ENCODE measurements around the gene HDGF.

The HDGF gene

GRCh38 chr1:156714830-156715229 lies 36.6 kb downstream of the HDGF start:
- no peak for DNase-seq

GRCh38 chr1:156712626-156713025 lies 38.8 kb downstream of the HDGF start:
- DNase-seq = no peak

- DNase-seq = no peak
Observed at GRCh38 chr1:156711011-156711817, 40.3 kb downstream of the HDGF start.

- peak; percentile 55 for DNase-seq
Observed at GRCh38 chr1:156709757-156710489, 41.6 kb downstream of the HDGF start.

- no peak for DNase-seq
Observed at GRCh38 chr1:156709031-156709430, 42.4 kb downstream of the HDGF start.

- no peak for DNase-seq
Observed at GRCh38 chr1:156708218-156708661, 43.2 kb downstream of the HDGF start.

- DNase-seq = no peak
Observed at GRCh38 chr1:156707417-156708217, 43.9 kb downstream of the HDGF start.

- DNase-seq = no peak
Observed at GRCh38 chr1:156706657-156707416, 44.6 kb downstream of the HDGF start.

- peak; percentile 71 for DNase-seq
Observed at GRCh38 chr1:156705918-156706656, 45.4 kb downstream of the HDGF start.

GRCh38 chr1:156705321-156705917 lies 46.1 kb downstream of the HDGF start, which contains the start of gene CRABP2:
CRABP2 (minus strand) TSS chr1:156705583; CDS start chr1:156705446, 137 bp downstream.
- DNase-seq = peak; percentile 55

GRCh38 chr1:156704930-156705320 lies 46.5 kb downstream of the HDGF start:
- DNase-seq = no peak

- DNase-seq = no peak
Observed at GRCh38 chr1:156704166-156704711, 47.2 kb downstream of the HDGF start.

- DNase-seq = no peak
Observed at GRCh38 chr1:156703741-156704140, 47.7 kb downstream of the HDGF start.

GRCh38 chr1:156703336-156703735 lies 48.1 kb downstream of the HDGF start:
- no peak for DNase-seq

GRCh38 chr1:156700736-156701531 lies 50.5 kb downstream of the HDGF start:
- DNase-seq = no peak

- DNase-seq = no peak
Observed at GRCh38 chr1:156698995-156699394, 52.5 kb downstream of the HDGF start.

- peak; percentile 75 for DNase-seq
Observed at GRCh38 chr1:156697481-156697880, 54.0 kb downstream of the HDGF start.

- no peak for DNase-seq
Observed at GRCh38 chr1:156696755-156697154, 54.7 kb downstream of the HDGF start.

- DNase-seq = no peak
Observed at GRCh38 chr1:156694690-156694962, 56.8 kb downstream of the HDGF start.
